NCI-H748 (cell line): ENCODE results near the gene CFAP20DC.
"Not testable (repeated sequence)": the region's sequence is repeated elsewhere in the genome, so short reads cannot be mapped to it uniquely, and the experiment has no call there.

Experiments used
- DNase-seq: peaks from one replicate; lab custom pipeline; 2025; ENCODE audit not compliant: unreplicated experiment; lab: John Stamatoyannopoulos, UW

The CFAP20DC gene

DNA sequence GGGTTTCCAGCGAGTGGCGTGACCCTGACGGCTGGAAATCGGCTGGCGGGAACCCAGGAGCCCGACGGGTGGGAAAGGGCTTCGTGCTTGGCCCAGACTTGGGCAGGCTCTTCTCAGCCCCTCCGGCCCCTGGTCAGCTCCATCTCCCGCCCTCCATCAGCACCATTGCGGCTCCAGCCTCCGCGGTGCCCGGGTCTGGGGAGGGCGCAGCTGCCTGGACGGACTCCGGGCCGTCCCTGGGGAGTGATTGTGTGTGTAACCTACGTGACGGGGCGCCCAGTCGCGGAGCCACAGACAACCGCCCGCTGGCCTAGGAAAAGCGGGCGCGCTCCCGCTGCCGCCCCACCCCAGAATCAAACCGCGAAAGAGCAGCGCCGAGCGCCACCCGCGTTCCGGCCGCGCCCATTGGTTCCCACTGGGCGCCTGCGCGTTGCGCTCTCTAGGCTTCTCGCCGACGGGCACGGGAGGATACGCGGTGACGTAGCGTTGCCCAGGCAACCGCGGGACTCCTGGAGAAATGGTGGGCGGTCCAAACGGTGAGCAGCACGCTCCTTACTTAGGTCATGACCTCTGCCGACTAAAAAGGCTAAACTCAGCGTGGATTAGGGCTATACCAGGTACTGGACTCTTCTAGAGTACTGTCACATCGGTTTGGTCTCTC is at the start of gene CFAP20DC:
CFAP20DC (minus strand) TSS at position 355 of the 661 bp plus-strand sequence. CDS start 394 bp downstream, outside the sequence.
- peak; percentile 96 for DNase-seq

- not testable (repeated sequence) for DNase-seq
These were observed 48.7 kb upstream of the CFAP20DC start for GRCh38 chr3:59098516-59098915.

DNA sequence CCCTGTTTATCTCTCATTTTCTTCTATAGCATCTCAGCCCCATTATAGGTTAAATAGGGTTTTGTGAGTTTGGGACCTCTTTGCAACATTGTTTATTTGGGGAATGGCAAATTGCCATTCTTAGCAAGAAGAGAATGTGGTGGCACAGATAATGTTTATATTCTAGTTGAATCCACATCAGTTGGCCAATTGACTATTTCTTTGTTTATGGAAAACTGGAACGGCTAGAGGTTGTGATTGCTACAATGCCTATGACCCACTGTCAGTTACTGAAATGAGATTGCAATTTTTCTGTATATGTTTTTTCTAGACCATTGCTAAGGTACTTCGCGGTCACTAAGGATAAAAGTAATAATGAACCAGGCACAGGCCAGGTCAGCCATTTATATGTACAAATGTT is 44.6 kb upstream of the CFAP20DC start:
- no peak for DNase-seq

- DNase-seq = no peak
These were observed 43.7 kb upstream of the CFAP20DC start for GRCh38 chr3:59093521-59093920.

DNA sequence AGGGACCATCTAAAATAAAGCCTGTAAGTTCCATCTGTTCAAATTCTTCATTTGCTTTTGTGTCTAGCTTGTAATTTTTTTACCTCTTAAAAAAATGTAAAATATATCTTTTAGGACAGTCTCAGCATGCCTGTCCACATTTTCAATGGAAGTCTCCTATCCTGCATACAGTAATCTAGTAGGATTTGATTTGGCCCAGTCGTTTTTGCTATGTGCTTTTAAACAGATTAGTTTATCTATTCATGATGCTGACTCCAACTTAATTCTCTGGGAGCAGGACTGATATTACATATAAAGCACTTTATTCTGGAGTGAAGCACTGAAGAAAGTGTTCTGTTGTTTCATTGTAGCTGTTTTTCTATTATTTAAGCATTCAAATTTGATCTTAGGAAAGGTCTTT is 38.9 kb upstream of the CFAP20DC start:
- no peak for DNase-seq

GRCh38 chr3:59085976-59086375 is 36.2 kb upstream of the CFAP20DC start:
- DNase-seq = no peak

GRCh38 chr3:59084583-59084982 is 34.8 kb upstream of the CFAP20DC start:
- DNase-seq = peak; percentile 41

DNA sequence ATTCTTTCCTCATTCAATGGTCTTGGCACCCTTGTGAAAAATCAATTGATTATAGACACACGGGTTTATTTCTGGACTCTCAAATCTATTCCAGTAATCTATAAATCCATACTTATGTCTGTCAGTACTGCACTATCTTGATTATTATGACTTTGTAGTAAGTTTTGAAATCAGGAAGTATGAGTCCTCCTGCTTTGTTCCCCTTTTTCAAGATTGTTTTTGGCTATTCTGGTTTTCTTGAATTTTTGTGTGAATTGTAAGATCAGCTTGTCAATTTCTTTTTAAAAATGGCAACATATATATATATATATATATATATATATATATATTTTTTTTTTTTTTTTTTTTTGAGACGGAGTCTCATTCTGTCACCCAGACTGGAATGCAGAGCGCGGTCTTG is 32.3 kb upstream of the CFAP20DC start:
- DNase-seq = no peak

GRCh38 chr3:59081071-59081470 is 31.2 kb upstream of the CFAP20DC start:
- DNase-seq = no peak

DNA sequence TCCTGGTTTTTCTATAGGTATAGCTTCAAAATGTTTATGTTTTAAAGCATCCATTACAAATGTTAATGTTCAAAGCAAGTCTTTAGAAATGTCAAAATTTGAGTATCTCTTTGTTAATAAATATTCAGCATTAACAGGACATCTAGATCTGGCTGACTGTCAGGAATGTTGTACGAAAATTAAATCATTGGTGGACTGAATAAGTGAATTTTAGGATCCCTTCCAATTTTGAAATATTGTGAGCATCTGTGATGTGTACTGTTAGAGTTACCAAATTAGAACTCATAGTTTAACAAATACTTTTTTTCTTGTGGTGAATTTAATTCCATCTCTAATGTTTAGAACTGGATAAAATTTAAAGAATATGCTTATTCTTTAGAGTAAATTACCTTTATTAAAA is 30.1 kb upstream of the CFAP20DC start:
- DNase-seq = no peak

GRCh38 chr3:59074764-59075163 is 24.9 kb upstream of the CFAP20DC start:
- DNase-seq = no peak

DNA sequence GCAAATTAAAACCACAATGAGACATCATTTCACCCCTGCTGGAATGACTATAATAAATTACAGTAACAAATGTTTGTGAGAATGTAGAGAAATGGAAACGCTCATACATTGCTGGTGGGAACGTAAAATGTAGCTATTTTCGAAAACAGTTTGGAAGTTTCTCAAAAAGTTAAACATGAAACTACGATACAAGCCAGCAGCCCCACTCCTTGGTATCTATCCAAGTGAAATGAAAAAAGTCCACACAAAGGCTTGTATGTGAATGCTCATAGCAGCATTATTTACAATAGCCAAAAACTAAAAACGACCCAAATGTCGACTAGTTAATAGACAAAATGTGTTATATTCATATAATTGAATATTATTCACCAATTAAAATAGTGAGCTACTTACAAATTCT is 22.9 kb upstream of the CFAP20DC start:
- DNase-seq = no peak

DNA sequence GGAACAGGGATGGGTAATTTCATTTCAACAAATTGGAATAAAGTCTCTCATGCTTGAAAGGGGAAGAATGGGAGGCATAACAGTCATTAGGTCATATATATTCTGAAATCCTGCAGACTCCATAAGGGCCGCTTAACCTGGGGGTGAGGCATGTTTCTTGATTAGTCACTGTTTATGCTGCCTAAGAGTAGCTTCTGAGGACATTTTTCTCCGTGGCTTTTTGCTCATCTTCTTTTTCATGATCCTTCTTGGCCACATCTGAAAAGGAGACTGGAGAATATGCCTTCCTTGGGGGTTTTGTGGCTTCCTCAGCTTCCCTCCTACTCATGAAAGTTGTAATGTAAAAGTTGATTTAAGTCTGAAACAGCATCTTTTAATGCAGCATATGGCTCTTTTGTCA is 20.0 kb upstream of the CFAP20DC start:
- DNase-seq = no peak

GRCh38 chr3:59065240-59065639 is 15.4 kb upstream of the CFAP20DC start:
- no peak for DNase-seq

DNA sequence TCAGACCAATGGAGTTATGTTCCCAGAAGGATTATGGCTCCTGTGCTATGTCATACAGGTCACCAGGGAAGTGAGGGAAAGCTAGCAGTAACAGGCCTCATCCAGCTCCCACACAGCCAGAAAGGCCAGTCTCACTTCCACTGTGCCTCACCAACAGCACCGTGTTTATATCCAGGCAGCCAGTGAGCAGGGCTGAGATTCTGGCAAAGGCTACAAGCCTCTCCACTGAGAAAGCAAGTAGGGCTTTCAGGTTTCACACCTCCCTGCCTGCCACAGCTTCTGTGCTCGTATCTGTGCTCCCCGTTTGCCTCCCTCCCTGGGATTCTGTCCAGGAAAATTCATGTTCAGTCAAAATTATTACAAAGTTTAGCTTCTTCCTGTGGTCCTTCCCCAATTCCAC is 14.9 kb upstream of the CFAP20DC start:
- DNase-seq = no peak

GRCh38 chr3:59064276-59064675 is 14.5 kb upstream of the CFAP20DC start:
- DNase-seq = no peak

DNA sequence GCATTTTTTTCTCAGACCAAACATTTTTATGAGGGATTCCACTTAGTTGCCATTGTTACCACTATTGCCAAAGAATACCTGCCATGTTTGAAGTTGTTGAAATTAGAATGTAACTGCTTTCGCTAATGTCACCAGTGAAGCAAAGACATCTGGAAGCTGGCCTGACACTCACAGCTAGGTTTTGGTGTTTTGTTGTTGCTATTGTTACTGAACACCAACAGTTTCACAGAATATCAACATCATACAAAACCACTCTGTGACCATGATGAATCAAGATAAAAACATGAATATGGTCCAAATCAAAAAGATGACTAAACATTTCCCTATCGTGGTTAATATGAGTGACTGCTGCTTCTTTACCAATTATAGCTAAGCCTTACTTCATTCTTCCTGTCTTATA is 6.9 kb upstream of the CFAP20DC start:
- DNase-seq = no peak

DNA sequence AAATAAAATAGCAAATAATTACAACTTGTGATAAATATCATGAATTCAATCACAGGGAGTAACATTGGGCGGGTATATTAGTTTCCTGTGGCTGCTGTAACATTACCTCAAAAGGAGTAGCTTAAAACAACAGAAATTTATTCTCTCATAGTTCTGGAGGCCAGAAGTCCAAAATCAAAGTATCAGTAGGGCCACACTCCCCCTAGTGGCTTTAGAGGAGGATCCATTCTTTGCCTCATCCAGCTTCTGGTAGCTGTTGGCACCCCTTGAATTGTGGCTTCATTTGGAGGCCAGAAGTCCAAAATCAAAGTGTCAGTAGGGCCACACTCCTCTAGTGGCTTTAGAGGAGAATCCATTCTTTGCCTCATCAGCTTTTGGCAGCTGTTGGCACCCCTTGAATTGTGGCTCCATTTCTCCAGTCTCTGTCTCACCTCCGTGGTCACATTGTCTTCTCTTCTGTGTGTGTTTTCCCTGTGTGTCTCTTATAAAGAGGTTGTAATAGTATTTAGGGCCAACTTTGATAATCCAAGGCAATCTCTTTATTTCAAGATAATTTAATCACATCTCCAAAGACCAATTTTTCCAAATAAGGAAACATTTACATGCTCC is 3.1 kb upstream of the CFAP20DC start:
- DNase-seq = peak; percentile 42

GRCh38 chr3:59050811-59051414 is 1.1 kb upstream of the CFAP20DC start:
- DNase-seq = not testable (repeated sequence)

- peak; percentile 75 for DNase-seq
These were observed 3.0 kb downstream of the CFAP20DC start for GRCh38 chr3:59046839-59047238.

GRCh38 chr3:59043391-59043790 is 6.4 kb downstream of the CFAP20DC start:
- peak; percentile 92 for DNase-seq

- peak; percentile 14 for DNase-seq
These were observed 8.9 kb downstream of the CFAP20DC start for GRCh38 chr3:59040902-59041301.
